ENCODE results near the gene CDK17.

DNA sequence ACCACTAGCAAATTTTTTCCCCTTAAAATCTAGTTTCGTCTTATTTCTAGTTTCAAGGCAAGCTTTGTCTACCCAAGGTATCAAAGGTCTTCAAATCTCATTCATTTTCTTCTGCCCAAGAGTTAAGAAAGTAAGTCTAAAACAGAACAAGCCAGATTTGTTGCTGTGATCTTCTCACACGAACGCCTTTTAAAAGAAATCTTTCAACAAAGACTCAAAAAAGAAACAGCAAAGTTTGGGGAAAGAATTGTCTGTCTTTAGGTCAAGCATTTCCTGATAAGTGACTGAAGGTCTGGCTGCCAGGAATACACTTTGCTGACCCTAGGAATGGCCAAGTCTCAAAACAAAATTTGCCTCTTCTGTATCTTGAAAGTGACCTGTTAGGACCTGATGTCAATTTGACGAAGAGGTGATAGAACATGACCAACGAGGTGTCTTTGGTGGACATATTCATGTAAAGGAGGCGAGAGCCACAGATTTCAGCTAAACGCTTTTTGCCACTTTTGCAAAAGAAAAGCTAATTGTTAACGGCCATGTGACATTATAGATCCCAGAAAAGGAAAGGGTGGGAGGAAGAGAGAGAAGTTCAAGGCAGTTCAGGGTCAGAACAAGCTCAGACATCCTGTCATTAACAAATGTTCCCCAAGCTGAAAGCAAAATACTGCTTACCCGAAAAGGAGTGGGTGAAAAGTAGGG is 1.7 kb downstream of the CDK17 start:
- TF ChIP-seq, protein P1, sequence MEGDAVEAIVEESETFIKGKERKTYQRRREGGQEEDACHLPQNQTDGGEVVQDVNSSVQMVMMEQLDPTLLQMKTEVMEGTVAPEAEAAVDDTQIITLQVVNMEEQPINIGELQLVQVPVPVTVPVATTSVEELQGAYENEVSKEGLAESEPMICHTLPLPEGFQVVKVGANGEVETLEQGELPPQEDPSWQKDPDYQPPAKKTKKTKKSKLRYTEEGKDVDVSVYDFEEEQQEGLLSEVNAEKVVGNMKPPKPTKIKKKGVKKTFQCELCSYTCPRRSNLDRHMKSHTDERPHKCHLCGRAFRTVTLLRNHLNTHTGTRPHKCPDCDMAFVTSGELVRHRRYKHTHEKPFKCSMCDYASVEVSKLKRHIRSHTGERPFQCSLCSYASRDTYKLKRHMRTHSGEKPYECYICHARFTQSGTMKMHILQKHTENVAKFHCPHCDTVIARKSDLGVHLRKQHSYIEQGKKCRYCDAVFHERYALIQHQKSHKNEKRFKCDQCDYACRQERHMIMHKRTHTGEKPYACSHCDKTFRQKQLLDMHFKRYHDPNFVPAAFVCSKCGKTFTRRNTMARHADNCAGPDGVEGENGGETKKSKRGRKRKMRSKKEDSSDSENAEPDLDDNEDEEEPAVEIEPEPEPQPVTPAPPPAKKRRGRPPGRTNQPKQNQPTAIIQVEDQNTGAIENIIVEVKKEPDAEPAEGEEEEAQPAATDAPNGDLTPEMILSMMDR (conservative IDR thresholded peaks at IDR 0.05; ENCODE audit: low read depth, low read length) = no peak
- no peak for TF ChIP-seq EZH2 (IDR thresholded peaks at IDR 0.05; ENCODE audit: low read length, unreplicated experiment)

Measured in PC-3 (cell line).